ENCODE results near the gene LRRC72. TPM values are rescaled to one million over a fixed set of nuclear protein-coding genes. Genes with fewer than 3 reads are reported as not detected.

Gene LRRC72
- total and polyA plus RNA-seq, 11 donors, result not detected

- ATAC-seq (no peak), DNase-seq (no peak)
- Histone ChIP-seq H3K9me3 (no peaks in the 10 kb centered on the region), H3K36me3 (no peaks in the 10 kb centered on the region), H3K4me3 (no peak overlapping the region), H3K27me3 (no peaks in the 10 kb centered on the region), H3K27ac (no peak overlapping the region), H3K4me1 (peaks cover 0 to 7% (median 0%) of the 10 kb centered on the region in 12 donors)
- no peak for TF ChIP-seq POLR2A (IDR thresholded peaks at IDR 0.05)
- intact Hi-C loops (cut with DNase I), result loop anchor here in 1 of 10 donors (10.0 kb wide), 1 partner anchor 1284 kb away; no protein-coding TSS in a partner anchor
- 82 to 86% (median 84%) methylated on average over 8 of the region's 8 CpGs for WGBS, 4 donors
These were observed 52.6 kb downstream of the LRRC72 start for GRCh38 chr7:16579216-16579615.

- DNase-seq (no peak), ATAC-seq (no peak)
- TF ChIP-seq CTCF (IDR thresholded peaks at IDR 0.05) (no peak), POLR2A (IDR thresholded peaks at IDR 0.05) (no peak)
- no peaks in the 10 kb centered on the region for H3K9me3 ChIP-seq
- H3K36me3 ChIP-seq, result no peaks in the 10 kb centered on the region
- H3K27me3 ChIP-seq, result no peaks in the 10 kb centered on the region
- no peak overlapping the region for H3K4me3 ChIP-seq
- peaks cover 0 to 7% (median 0%) of the 10 kb centered on the region in 12 donors for H3K4me1 ChIP-seq
- no peak overlapping the region for H3K27ac ChIP-seq
- intact Hi-C loops (cut with DNase I), result no loop called here
- WGBS, 4 donors, result 18 to 37% (median 26%) methylated on average over 1 of the region's 1 CpG
These were observed 54.7 kb downstream of the LRRC72 start for GRCh38 chr7:16581286-16581685.

GRCh38 chr7:16583834-16584233, 57.2 kb downstream of the LRRC72 start:
- Histone ChIP-seq H3K27ac (no peak overlapping the region), H3K27me3 (no peaks in the 10 kb centered on the region), H3K36me3 (no peaks in the 10 kb centered on the region), H3K4me1 (peaks cover 0 to 11% (median 0%) of the 10 kb centered on the region in 12 donors), H3K4me3 (no peak overlapping the region), H3K9me3 (no peaks in the 10 kb centered on the region)
- intact Hi-C loops (cut with DNase I), result no loop called here
- TF ChIP-seq CTCF (IDR thresholded peaks at IDR 0.05), result no peak
- no peak for TF ChIP-seq POLR2A (IDR thresholded peaks at IDR 0.05)
- 85 to 98% (median 97%) methylated on average over 5 to 7 of the region's 7 CpGs for WGBS, 4 donors
- DNase-seq (peak in 1 of 5 donors; percentile 64), ATAC-seq (no peak)

- Histone ChIP-seq H3K36me3 (no peaks in the 10 kb centered on the region), H3K9me3 (no peaks in the 10 kb centered on the region), H3K4me3 (no peak overlapping the region), H3K4me1 (peaks cover 0 to 18% (median 0%) of the 10 kb centered on the region in 12 donors), H3K27ac (no peak overlapping the region), H3K27me3 (no peaks in the 10 kb centered on the region)
- TF ChIP-seq POLR2A (IDR thresholded peaks at IDR 0.05) (no peak), CTCF (IDR thresholded peaks at IDR 0.05) (no peak)
- intact Hi-C loops (cut with DNase I), result no loop called here
- 92 to 94% (median 93%) methylated on average over 13 to 17 of the region's 17 CpGs for WGBS, 4 donors
- no peak for ATAC-seq
- peak in 2 of 5 donors; percentile 36 to 63 for DNase-seq
These were observed 58.9 kb downstream of the LRRC72 start for GRCh38 chr7:16585540-16585939.
